Peyer's patch (tissue), 4 donors: ENCODE measurements around the gene HVCN1.

Source experiments
- CTCF ChIP-seq, 6 experiments: fragments of 450-650 bp in 4 of 6; fragments of 200-600 bp in 2 of 6; sonication (generic) in 1 of 6; IDR thresholded peaks; one replicate each; pipeline ENCODE4 v1.5.1; 2017 to 2019; ENCODE audit warnings: antibody characterized with exemption in 6 of 6, mild to moderate bottlenecking in 3 of 6, moderate library complexity in 1 of 6
- POLR2A ChIP-seq, 2 donors: fragments of 450-650 bp; IDR thresholded peaks; one replicate each; pipeline ENCODE4 v1.5.1; 2017; ENCODE audit warnings: antibody characterized with exemption in 2 of 2, mild to moderate bottlenecking in 2 of 2, moderate library complexity in 2 of 2

DNA sequence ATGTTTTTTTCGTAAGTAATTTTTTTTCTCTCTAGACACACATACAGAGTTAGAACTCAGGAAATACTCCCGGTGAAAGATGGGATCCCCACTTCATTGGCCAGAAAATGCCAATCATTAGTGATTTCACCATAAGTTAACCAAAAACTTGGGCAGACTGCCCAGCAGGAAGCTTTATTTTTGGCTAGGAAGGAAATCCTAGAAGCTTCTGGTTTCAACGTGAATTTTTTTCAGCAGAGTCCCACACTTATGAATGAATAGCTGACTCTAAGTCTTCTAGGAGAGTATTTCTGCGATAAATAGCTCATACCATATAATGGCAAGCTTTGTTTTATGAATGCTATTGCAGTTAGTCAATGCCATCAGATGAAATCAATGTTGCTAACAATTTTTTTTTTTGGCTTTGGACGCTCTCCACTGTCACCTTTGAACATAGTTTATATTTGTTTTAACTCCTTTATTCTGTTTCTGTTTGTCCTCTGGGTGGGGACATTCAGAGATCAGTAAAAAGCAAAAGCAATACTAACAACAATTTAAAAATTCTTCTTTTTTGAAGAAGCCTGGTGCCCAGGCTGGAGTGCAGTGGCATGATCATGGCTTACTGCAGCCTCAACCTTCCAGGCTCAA is 44.3 kb upstream of the HVCN1 start:
- no peak for TF ChIP-seq CTCF (IDR thresholded peaks at IDR 0.05)
- TF ChIP-seq POLR2A (IDR thresholded peaks at IDR 0.05) = no peak
